K562 (cell line): Measurements from ENCODE around the gene CDC45. TPM values are rescaled to one million over a fixed set of nuclear protein-coding genes. Genes with fewer than 3 reads are reported as not detected.
A peak's percentile ranks its signal among the peaks of the same experiment; 100 is the strongest.

ENCODE experiments used
- EZH2 ChIP-seq: IDR thresholded peaks from 2 replicates; pipeline ENCODE4 v1.6.1; 2012; ENCODE audit warnings: low read depth, mild to moderate bottlenecking, inconsistent platforms, low read length, borderline replicate concordance
- FOS ChIP-seq: IDR thresholded peaks from 3 replicates; pipeline ENCODE4 v1.6.1; 2011; ENCODE audit not compliant: insufficient read length; ENCODE audit errors: extremely low read depth
- FOSL1 ChIP-seq: fragments of 200-800 bp; sonication (Bioruptor generic); conservative IDR thresholded peaks from 2 replicates; pipeline ENCODE4 v1.6.1; 2016; ENCODE audit warnings: missing genetic modification characterization, missing compliant biosample characterization
- FOXJ2 ChIP-seq: fragments of 200-800 bp; sonication (Bioruptor generic); IDR thresholded peaks from 2 replicates; pipeline ENCODE4 v1.6.1; 2016; ENCODE audit warnings: missing genetic modification characterization, missing compliant biosample characterization
- HDAC6 ChIP-seq: IDR thresholded peaks from 2 replicates; pipeline ENCODE4 v1.6.1; 2012; ENCODE audit warnings: low read depth, mild to moderate bottlenecking, control low read depth, inconsistent platforms, low read length, moderate library complexity
- MTA1 ChIP-seq: fragments of 450-650 bp; IDR thresholded peaks from 2 replicates; pipeline ENCODE4 v1.6.1; 2017; ENCODE audit warnings: borderline replicate concordance
- MTA2 ChIP-seq: fragments of 450-650 bp; IDR thresholded peaks from 2 replicates; pipeline ENCODE4 v1.6.1; 2016; ENCODE audit warnings: low read depth
- RB1 ChIP-seq: fragments of 450-650 bp; IDR thresholded peaks from 2 replicates; pipeline ENCODE4 v1.6.1; 2017; ENCODE audit warnings: low read depth, mild to moderate bottlenecking
- polyA plus RNA-seq, 8 experiments: library from polyadenylated mRNA; depleted of rRNA in 4 of 8; stranded (reverse) in 5 of 8; unstranded in 3 of 8; fragments of >200 nt; fragmentation: Nextera tagmentation in 2 of 8; fragmentation: Illumina TruSeq in 1 of 8; extraction: Ambion mirVana in 2 of 8; extraction: Trizol in 1 of 8; gene quantifications; 2 replicates each; pipeline versions ENCODE4 v1.2.1 to v1.2.3, GENCODE V29; 2011 to 2014; ENCODE audit warnings: inconsistent platforms in 1 of 8, missing spikeins in 1 of 8
- total RNA-seq, 7 experiments: library from RNA; depleted of rRNA in 6 of 7; stranded (reverse); fragments of >200 nt in 6 of 7; fragmentation: Illumina TruSeq in 2 of 7; extraction: Trizol in 2 of 7; gene quantifications; 2 replicates each; pipeline versions ENCODE4 v1.2.1 to v1.2.3, GENCODE V29; 2011 to 2021; ENCODE audit warnings: low replicate concordance in 1 of 7
- TF ChIP-seq, protein P1 (sequence below): fragments of 250-450 bp; sonication (Bioruptor Pico); IDR thresholded peaks from 2 replicates; pipeline ENCODE4 v1.8.0; 2021; ENCODE audit warnings: borderline replicate concordance, mild to moderate bottlenecking, moderate library complexity; ENCODE audit not compliant: poor library complexity, severe bottlenecking
- TF ChIP-seq, protein P2 (sequence below): fragments of 200-600 bp; sonication (generic); IDR thresholded peaks from one replicate; pipeline ENCODE4 v1.6.1; 2012; ENCODE audit warnings: mild to moderate bottlenecking, low read depth, low read length, inconsistent platforms

CDC45 gene
- total and polyA plus RNA-seq, 9 of the 15 experiments (the other 6 are each of a cell fraction or from before 2014, with no cell fraction given): 251 to 580 (median 410) TPM

DNA sequence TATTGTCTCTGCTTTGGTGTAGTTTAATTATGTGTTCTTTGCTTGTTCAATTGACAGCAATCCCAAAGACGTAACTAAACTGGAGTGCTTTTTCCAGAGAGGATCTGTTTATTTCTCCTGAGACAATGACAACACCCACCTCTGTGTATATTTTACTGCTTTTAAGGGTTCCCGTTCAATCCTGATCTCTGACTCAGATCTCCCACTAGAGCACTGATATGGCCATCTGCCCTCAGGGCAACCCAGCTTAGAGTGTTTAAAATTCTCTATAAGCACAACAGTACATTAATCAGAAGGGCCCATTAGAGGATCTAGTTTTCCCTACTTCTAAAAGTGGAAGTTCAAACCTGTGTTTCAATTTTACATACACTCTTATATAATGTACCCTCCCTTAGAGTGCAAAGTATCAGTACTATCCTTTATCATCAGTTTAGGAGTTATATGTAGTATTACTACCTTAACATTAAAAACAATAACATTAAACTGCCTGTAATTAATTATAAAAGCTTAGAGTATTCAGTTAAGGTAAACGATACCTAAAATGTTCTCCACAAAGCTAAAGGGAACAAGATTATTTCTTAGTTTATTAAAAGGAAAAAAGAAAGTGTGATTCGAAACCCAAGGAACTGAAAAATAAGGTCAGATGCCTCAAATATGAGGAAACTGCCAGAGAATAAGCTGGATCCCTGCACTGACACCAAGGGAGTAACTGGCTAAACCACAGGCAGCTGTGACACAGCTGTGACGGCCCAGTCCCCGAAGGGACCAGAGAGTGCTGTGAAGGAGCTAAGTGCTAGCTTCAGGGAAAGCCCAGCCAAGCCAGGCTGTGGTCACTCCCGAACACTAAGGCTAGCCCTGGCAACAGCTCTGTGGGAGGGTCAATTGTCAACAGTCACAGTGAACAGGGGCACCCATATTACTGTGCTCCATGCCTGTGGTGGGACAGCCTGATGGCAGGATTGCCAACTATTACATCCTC, 15.9 kb upstream of the CDC45 start (continued):
- TF ChIP-seq MTA1 (no peak), MTA2 (no peak), FOS (peak; percentile 26), EZH2 (no peak), HDAC6 (0 out of 2 replicates have a peak, but pooled peaks have one; percentile 53), FOSL1 (tag) (peak; percentile 100), RB1 (no peak), FOXJ2 (tag) (peak; percentile 81)
- TF ChIP-seq, protein P1, sequence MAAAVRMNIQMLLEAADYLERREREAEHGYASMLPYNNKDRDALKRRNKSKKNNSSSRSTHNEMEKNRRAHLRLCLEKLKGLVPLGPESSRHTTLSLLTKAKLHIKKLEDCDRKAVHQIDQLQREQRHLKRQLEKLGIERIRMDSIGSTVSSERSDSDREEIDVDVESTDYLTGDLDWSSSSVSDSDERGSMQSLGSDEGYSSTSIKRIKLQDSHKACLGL (CRISPR knock-in tag): no peak
- TF ChIP-seq, protein P2, sequence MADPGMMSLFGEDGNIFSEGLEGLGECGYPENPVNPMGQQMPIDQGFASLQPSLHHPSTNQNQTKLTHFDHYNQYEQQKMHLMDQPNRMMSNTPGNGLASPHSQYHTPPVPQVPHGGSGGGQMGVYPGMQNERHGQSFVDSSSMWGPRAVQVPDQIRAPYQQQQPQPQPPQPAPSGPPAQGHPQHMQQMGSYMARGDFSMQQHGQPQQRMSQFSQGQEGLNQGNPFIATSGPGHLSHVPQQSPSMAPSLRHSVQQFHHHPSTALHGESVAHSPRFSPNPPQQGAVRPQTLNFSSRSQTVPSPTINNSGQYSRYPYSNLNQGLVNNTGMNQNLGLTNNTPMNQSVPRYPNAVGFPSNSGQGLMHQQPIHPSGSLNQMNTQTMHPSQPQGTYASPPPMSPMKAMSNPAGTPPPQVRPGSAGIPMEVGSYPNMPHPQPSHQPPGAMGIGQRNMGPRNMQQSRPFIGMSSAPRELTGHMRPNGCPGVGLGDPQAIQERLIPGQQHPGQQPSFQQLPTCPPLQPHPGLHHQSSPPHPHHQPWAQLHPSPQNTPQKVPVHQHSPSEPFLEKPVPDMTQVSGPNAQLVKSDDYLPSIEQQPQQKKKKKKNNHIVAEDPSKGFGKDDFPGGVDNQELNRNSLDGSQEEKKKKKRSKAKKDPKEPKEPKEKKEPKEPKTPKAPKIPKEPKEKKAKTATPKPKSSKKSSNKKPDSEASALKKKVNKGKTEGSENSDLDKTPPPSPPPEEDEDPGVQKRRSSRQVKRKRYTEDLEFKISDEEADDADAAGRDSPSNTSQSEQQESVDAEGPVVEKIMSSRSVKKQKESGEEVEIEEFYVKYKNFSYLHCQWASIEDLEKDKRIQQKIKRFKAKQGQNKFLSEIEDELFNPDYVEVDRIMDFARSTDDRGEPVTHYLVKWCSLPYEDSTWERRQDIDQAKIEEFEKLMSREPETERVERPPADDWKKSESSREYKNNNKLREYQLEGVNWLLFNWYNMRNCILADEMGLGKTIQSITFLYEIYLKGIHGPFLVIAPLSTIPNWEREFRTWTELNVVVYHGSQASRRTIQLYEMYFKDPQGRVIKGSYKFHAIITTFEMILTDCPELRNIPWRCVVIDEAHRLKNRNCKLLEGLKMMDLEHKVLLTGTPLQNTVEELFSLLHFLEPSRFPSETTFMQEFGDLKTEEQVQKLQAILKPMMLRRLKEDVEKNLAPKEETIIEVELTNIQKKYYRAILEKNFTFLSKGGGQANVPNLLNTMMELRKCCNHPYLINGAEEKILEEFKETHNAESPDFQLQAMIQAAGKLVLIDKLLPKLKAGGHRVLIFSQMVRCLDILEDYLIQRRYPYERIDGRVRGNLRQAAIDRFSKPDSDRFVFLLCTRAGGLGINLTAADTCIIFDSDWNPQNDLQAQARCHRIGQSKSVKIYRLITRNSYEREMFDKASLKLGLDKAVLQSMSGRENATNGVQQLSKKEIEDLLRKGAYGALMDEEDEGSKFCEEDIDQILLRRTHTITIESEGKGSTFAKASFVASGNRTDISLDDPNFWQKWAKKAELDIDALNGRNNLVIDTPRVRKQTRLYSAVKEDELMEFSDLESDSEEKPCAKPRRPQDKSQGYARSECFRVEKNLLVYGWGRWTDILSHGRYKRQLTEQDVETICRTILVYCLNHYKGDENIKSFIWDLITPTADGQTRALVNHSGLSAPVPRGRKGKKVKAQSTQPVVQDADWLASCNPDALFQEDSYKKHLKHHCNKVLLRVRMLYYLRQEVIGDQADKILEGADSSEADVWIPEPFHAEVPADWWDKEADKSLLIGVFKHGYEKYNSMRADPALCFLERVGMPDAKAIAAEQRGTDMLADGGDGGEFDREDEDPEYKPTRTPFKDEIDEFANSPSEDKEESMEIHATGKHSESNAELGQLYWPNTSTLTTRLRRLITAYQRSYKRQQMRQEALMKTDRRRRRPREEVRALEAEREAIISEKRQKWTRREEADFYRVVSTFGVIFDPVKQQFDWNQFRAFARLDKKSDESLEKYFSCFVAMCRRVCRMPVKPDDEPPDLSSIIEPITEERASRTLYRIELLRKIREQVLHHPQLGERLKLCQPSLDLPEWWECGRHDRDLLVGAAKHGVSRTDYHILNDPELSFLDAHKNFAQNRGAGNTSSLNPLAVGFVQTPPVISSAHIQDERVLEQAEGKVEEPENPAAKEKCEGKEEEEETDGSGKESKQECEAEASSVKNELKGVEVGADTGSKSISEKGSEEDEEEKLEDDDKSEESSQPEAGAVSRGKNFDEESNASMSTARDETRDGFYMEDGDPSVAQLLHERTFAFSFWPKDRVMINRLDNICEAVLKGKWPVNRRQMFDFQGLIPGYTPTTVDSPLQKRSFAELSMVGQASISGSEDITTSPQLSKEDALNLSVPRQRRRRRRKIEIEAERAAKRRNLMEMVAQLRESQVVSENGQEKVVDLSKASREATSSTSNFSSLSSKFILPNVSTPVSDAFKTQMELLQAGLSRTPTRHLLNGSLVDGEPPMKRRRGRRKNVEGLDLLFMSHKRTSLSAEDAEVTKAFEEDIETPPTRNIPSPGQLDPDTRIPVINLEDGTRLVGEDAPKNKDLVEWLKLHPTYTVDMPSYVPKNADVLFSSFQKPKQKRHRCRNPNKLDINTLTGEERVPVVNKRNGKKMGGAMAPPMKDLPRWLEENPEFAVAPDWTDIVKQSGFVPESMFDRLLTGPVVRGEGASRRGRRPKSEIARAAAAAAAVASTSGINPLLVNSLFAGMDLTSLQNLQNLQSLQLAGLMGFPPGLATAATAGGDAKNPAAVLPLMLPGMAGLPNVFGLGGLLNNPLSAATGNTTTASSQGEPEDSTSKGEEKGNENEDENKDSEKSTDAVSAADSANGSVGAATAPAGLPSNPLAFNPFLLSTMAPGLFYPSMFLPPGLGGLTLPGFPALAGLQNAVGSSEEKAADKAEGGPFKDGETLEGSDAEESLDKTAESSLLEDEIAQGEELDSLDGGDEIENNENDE: peak; percentile 58
